HEK293T (cell line): ENCODE measurements around the gene CISH.

Experiments
- ARNT ChIP-seq: fragments of 450-650 bp; IDR thresholded peaks from 2 replicates; pipeline ENCODE4 v1.6.1; 2017; ENCODE audit warnings: mild to moderate bottlenecking
- FOXM1 ChIP-seq: fragments of 450-650 bp; IDR thresholded peaks from 2 replicates; pipeline ENCODE4 v1.6.1; 2017; ENCODE audit warnings: mild to moderate bottlenecking, borderline replicate concordance
- HDGF ChIP-seq: fragments of 450-650 bp; IDR thresholded peaks from 2 replicates; pipeline ENCODE4 v1.6.1; 2017; ENCODE audit warnings: antibody characterized with exemption, borderline replicate concordance
- L3MBTL2 ChIP-seq: fragments of 450-650 bp; conservative IDR thresholded peaks from 2 replicates; pipeline ENCODE4 v1.6.1; 2016; ENCODE audit warnings: mild to moderate bottlenecking
- SP1 ChIP-seq: fragments of 450-650 bp; IDR thresholded peaks from 2 replicates; pipeline ENCODE4 v1.6.1; 2017
- SUZ12 ChIP-seq: fragments of 450-650 bp; IDR thresholded peaks from 2 replicates; pipeline ENCODE4 v1.6.1; 2016; ENCODE audit warnings: mild to moderate bottlenecking
- TARDBP ChIP-seq: fragments of 450-650 bp; IDR thresholded peaks from 2 replicates; pipeline ENCODE4 v1.6.1; 2016
- TF ChIP-seq, protein P1 (sequence below): fragments of 450-650 bp; IDR thresholded peaks from 2 replicates; pipeline ENCODE4 v1.6.1; 2016

- no peak for TF ChIP-seq ARNT
- TF ChIP-seq SP1, result no peak
- TF ChIP-seq, protein P1, sequence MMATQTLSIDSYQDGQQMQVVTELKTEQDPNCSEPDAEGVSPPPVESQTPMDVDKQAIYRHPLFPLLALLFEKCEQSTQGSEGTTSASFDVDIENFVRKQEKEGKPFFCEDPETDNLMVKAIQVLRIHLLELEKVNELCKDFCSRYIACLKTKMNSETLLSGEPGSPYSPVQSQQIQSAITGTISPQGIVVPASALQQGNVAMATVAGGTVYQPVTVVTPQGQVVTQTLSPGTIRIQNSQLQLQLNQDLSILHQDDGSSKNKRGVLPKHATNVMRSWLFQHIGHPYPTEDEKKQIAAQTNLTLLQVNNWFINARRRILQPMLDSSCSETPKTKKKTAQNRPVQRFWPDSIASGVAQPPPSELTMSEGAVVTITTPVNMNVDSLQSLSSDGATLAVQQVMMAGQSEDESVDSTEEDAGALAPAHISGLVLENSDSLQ, result no peak
- TF ChIP-seq FOXM1, result no peak
- no peak for TF ChIP-seq SUZ12
- no peak for TF ChIP-seq TARDBP
- TF ChIP-seq HDGF, result no peak
- TF ChIP-seq L3MBTL2, result no peak
These were observed 40.9 kb downstream of the CISH start for GRCh38 chr3:50570508-50571279.
